Ovary (tissue), 3 donors: ENCODE measurements around the gene NCAPD2.

ENCODE experiments used
- CTCF ChIP-seq, 3 donors: fragments of 450-650 bp in 2 of 3; fragments of 200-600 bp in 1 of 3; IDR thresholded peaks; one replicate each; pipeline versions ENCODE4 v1.5.1 to v1.8.0; 2016 to 2022; ENCODE audit warnings: antibody characterized with exemption in 3 of 3, mild to moderate bottlenecking in 1 of 3
- EP300 ChIP-seq: sonication (generic); formaldehyde crosslinking; IDR thresholded peaks from one replicate; pipeline ENCODE4 v1.6.1; 2017; ENCODE audit warnings: antibody characterized with exemption
- POLR2A ChIP-seq: fragments of 450-650 bp; IDR thresholded peaks from one replicate; pipeline ENCODE4 v1.6.1; 2017; ENCODE audit warnings: antibody characterized with exemption, mild to moderate bottlenecking, moderate library complexity
- donor health status: DM: no; HTN: no; CAD: no.

GRCh38 chr12:6552140-6552551 is 58.2 kb downstream of the NCAPD2 start:
- TF ChIP-seq CTCF (IDR thresholded peaks at IDR 0.05) (no peak), POLR2A (no peak), EP300 (no peak)
